ENCODE data around the gene FRMD4B.
"Not testable (repeated sequence)": the region's sequence is repeated elsewhere in the genome, so short reads cannot be mapped to it uniquely, and the experiment has no call there.

The FRMD4B gene

GRCh38 chr3:69282181-69282580, 103.7 kb downstream of the FRMD4B start:
- no peak for DNase-seq

GRCh38 chr3:69277403-69277802, 108.5 kb downstream of the FRMD4B start:
- DNase-seq, result not testable (repeated sequence)

- no peak for DNase-seq
These were observed 109.0 kb downstream of the FRMD4B start for GRCh38 chr3:69276884-69277283.

GRCh38 chr3:69276191-69276590, 109.7 kb downstream of the FRMD4B start:
- DNase-seq, result not testable (repeated sequence)

GRCh38 chr3:69273896-69274295, 112.0 kb downstream of the FRMD4B start:
- DNase-seq, result no peak

- DNase-seq, result no peak
These were observed 113.3 kb downstream of the FRMD4B start for GRCh38 chr3:69272556-69272955.

GRCh38 chr3:69271098-69271497, 114.8 kb downstream of the FRMD4B start:
- DNase-seq, result no peak

GRCh38 chr3:69266585-69266984, 119.3 kb downstream of the FRMD4B start:
- no peak for DNase-seq

GRCh38 chr3:69266071-69266470, 119.8 kb downstream of the FRMD4B start:
- not testable (repeated sequence) for DNase-seq

GRCh38 chr3:69260843-69261405, 125.0 kb downstream of the FRMD4B start:
- DNase-seq, result not testable (repeated sequence)

- no peak for DNase-seq
These were observed 125.6 kb downstream of the FRMD4B start for GRCh38 chr3:69260216-69260787.

GRCh38 chr3:69259125-69259524, 126.8 kb downstream of the FRMD4B start:
- DNase-seq, result no peak

- DNase-seq, result no peak
These were observed 130.0 kb downstream of the FRMD4B start for GRCh38 chr3:69255928-69256327.

GRCh38 chr3:69254351-69254750, 131.5 kb downstream of the FRMD4B start:
- DNase-seq, result no peak

- no peak for DNase-seq
These were observed 133.3 kb downstream of the FRMD4B start for GRCh38 chr3:69252631-69253030.

GRCh38 chr3:69252141-69252540, 133.7 kb downstream of the FRMD4B start:
- no peak for DNase-seq

- no peak for DNase-seq
These were observed 134.6 kb downstream of the FRMD4B start for GRCh38 chr3:69251078-69251805.

GRCh38 chr3:69250014-69250413, 135.9 kb downstream of the FRMD4B start:
- DNase-seq, result no peak

GRCh38 chr3:69249001-69249400, 136.9 kb downstream of the FRMD4B start:
- DNase-seq, result no peak

- DNase-seq, result no peak
These were observed 137.5 kb downstream of the FRMD4B start for GRCh38 chr3:69248436-69248835.

GRCh38 chr3:69246612-69247011, 139.3 kb downstream of the FRMD4B start:
- DNase-seq, result no peak

GRCh38 chr3:69244039-69244438, 141.8 kb downstream of the FRMD4B start:
- DNase-seq, result no peak

GRCh38 chr3:69241769-69242168, 144.1 kb downstream of the FRMD4B start:
- no peak for DNase-seq

Data from DMS79 treated with DMSO at 0.1 percent for 48 hours (cell line).